Subcutaneous adipose tissue (tissue), 4 donors: ENCODE measurements around the gene CEP89. TPM values are rescaled to one million over a fixed set of nuclear protein-coding genes. Genes with fewer than 3 reads are reported as not detected.

Source experiments
- total RNA-seq, 4 donors: library from RNA; depleted of rRNA; stranded (reverse); fragments of >200 nt; gene quantifications; one replicate each; pipeline ENCODE4 v1.1.0, GENCODE V29; 2016
- TF ChIP-seq, protein P1 (sequence below): fragments of 450-650 bp; IDR thresholded peaks from one replicate; pipeline ENCODE4 v1.5.1; 2016; ENCODE audit warnings: low read depth, mild to moderate bottlenecking, control low read depth, antibody characterized with exemption, moderate library complexity

The CEP89 gene
- total RNA-seq, 4 donors from 2014 or later = 9.9 to 14.3 (median 11.5) TPM

DNA sequence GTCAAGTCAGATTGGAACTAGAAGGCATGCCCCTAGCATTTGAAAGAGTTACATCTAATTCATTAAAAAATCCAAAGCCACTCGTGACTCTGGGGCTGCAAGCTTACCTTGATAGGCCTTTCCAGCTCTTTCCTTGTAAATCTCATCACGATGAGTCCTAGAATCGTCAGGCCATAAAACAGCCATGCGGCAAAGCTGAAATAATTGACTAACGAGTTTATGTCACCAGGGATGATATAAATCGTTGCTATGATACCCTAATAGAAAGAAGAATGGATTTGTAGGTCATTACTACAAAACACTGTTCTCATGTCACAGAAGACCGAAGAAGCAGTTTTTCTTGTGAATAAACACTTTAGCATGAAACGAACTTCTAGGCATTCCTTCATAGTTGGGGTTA, 129.7 kb downstream of the CEP89 start:
- TF ChIP-seq, protein P1, sequence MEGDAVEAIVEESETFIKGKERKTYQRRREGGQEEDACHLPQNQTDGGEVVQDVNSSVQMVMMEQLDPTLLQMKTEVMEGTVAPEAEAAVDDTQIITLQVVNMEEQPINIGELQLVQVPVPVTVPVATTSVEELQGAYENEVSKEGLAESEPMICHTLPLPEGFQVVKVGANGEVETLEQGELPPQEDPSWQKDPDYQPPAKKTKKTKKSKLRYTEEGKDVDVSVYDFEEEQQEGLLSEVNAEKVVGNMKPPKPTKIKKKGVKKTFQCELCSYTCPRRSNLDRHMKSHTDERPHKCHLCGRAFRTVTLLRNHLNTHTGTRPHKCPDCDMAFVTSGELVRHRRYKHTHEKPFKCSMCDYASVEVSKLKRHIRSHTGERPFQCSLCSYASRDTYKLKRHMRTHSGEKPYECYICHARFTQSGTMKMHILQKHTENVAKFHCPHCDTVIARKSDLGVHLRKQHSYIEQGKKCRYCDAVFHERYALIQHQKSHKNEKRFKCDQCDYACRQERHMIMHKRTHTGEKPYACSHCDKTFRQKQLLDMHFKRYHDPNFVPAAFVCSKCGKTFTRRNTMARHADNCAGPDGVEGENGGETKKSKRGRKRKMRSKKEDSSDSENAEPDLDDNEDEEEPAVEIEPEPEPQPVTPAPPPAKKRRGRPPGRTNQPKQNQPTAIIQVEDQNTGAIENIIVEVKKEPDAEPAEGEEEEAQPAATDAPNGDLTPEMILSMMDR = no peak

DNA sequence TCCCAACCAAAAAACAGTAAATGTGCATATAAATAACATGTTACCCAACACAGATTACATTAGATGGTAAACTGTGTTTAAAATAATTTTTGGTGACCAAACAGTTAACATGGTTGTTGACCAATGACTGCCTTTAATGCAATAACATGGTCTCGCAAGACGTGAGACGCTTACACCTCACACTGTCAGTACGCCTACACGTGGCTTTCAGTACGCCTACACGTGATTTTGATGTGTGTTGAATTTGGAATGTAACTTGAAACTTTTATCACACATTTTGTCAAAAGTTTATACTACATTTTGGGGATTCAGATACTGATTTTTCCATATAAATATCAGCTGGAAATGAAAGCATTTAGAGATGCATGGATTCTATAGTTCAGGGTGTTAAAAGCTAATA, 134.2 kb downstream of the CEP89 start:
- TF ChIP-seq, protein P1 = no peak

DNA sequence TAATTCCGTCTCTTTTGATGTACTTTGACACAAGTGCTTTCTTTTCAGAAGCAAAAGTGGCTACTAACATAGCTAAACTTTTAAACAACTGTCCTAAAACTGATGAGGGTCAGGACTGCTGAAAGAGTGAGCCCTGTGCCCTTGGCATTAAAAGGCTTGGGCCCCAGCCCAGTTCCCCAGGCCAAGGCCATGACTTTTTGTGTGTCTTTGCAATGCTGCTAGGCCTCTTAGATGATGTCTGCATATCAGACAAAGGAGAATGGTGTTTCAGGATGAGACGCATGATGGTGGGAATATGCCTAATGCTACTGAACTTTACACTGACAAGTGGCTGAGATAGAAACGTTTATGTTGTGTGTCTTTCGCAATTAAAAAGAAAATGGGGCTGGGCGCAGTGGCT, 140.1 kb downstream of the CEP89 start:
- TF ChIP-seq, protein P1 = no peak

DNA sequence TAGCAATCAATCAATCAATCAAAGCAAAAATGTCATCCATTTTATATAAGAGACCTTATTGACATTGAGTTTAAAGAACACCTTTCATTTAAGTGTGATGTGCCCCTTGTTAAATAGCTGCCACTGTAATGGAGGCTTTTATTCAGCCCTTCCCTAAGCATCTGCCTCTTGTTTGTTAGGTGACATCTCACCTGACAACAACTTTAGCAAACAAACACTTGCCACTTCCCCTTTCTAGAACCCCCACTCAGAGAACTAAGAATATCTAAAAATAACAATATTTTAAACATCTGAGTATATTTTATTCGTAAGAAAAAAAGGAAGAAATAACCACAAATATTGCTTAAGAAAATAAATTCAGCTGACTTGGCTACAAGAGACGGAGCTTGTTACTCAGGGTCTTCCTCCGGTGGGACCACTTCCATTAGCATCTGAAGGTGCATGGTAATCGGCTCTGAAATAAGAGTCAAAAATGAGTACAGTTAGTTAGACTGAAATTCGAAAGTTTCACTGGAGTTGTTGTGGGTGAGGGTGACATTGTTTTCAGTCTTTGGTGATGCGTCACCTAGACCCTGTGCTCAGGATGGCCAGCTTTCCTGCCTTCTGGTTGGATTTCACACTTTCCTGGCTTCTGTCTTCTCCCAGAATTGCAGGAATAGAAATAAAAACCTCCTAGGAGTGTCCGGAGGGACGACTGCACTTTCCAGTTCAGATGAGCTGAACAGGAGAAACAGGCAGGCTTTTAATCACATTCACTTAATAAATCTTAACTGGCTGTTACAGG, 141.3 kb downstream of the CEP89 start:
- TF ChIP-seq, protein P1 = no peak

DNA sequence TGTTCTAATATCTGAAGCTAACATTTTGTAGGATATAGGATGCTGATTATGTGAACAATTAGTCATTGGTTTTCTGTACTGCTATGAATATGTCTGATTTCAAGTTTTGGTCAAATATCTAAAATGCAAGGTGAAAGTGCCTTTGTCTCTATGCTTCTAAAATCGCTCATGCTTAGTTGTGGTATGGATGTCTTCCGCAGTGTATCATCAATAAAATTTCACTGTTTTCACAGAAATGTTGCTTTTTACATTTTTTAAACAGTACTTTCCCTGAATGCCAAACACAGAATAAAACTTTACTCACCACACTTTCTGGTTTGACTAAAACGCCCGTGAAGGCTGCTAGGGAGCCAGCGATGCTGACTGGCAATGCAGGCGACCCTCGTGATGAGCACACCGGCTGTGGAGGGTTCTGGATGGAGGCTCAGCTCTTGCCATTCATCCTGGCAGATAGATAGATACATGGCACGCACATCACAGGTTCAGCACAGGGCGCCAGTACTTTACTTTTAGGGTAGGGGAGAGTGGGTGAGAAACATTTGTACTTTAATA, 142.3 kb downstream of the CEP89 start:
- TF ChIP-seq, protein P1 = no peak

DNA sequence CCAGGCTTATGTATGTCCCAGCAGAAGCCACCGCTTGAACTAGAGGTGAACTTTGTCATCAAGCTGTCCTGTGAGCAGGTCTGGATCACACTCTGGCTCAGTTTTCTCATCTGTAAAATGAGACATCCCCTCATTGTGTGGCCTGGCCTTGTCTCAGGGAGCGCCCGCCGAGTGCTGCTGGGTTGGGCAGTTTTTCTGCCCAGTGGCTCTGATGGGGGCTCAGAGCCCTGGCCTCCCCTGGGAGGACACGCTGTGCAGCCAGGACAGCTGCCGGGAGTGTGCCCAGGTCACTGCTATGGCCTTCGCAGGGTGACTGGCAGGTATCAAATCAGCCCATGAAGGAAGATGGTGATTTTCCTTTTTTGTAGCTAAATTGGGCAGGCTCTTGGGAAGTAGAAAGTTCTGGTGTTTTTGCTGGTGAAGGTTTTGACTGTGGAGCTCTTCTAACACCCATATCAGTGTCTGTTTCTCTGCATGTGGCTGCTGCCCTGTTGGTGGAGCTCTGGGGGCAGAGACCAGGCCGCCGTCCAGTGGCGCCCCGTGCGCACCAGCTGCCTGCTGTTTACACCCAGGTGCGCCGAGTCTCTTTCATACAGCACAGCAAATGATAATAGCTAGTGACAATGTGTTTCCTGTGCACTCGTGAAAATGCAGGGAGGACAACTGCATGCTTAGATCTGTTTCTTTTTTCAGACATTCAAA, 143.0 kb downstream of the CEP89 start:
- TF ChIP-seq, protein P1 = no peak

DNA sequence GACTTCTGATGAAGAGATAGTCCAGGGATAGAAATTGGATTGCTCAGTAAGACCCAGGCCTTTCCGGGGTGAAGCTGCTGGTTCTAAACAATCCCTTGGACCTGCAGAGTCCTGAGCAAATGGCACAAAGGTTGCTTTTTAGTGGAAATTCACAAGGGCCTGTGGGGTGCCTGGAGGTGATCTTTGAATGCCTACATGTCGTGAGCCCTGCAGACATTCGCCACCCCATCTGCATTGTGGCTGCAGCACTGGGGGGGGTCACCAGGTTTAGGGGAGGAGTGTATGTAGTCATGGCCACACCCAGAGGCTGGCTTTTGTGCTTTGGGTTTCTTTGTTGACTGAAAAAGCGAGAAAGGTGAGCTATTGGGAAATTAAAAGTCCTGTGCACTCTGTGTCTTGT, 143.6 kb downstream of the CEP89 start:
- TF ChIP-seq, protein P1 = no peak
